HepG2 (cell line): ENCODE measurements around the gene PTPRD. TPM values are rescaled to one million over a fixed set of nuclear protein-coding genes. Genes with fewer than 3 reads are reported as not detected.

Experiments used
- ATAC-seq: fragments of 200-7000 bp; cut with Tn5 transposase; 3 replicates; pipeline ENCODE4 v1.9.1; 2020; ENCODE audit warnings: mild to moderate bottlenecking, moderate library complexity
- BruUV-seq: library from RNA; stranded (reverse); fragments of 400-500 nt; replicated peaks from 2 replicates; lab custom pipeline; 2021; lab: Mats Ljungman, UMichigan
- CTCF ChIA-PET: fragments of 300-600 bp; formaldehyde crosslinking; extraction: SDS; loops from one replicate; lab custom pipeline; 2021; ENCODE audit warnings: low total read pairs, inconsistent platforms, low intra/inter-chr PET ratio; lab: Yijun Ruan, JAX
- POLR2A ChIA-PET: fragments of 350-600 bp; sonication (Branson Sonifier 250); formaldehyde crosslinking; loops from one replicate; lab custom pipeline; 2020; ENCODE audit warnings: antibody characterized with exemption, inconsistent platforms; lab: Yijun Ruan, JAX
- DNase-seq: peaks from one replicate; pipeline ENCODE4 v3.0.0-alpha.2; 2015; ENCODE audit warnings: low spot score
- FAIRE-seq: peaks from 3 replicates; lab custom pipeline; 2011; peaks lifted over from hg19 to GRCh38; lab: Jason Lieb, UNC
- H2AFZ ChIP-seq: one replicate; pipeline ENCODE4 v1.6.1; 2011; ENCODE audit warnings: low read length, inconsistent platforms
- H3K27ac ChIP-seq: fragments of 300-600 bp; 3 replicates; pipeline ENCODE4 v1.8.0; 2011; ENCODE audit warnings: mixed run types, mild to moderate bottlenecking, mixed read lengths, low read length, inconsistent platforms; ENCODE audit not compliant: insufficient read depth; ENCODE audit errors: extremely low read length
- H3K27me3 ChIP-seq, 2 experiments: fragments of 200-600 bp in 1 of 2; 2 replicates in 1 of 2; 3 replicates in 1 of 2; pipeline versions ENCODE4 v1.6.0 to v1.8.0; 2011; ENCODE audit warnings: low read length in 2 of 2, mild to moderate bottlenecking in 2 of 2, moderate library complexity in 2 of 2, inconsistent platforms in 1 of 2; ENCODE audit not compliant: insufficient read depth in 2 of 2, control insufficient read depth in 1 of 2
- H3K36me3 ChIP-seq, 2 experiments: fragments of 200-600 bp in 1 of 2; replicated peaks in 1 of 2; 2 replicates in 1 of 2; 3 replicates in 1 of 2; pipeline versions ENCODE4 v1.5.1 to v1.8.0; 2011; ENCODE audit warnings: low read length in 2 of 2, inconsistent platforms in 1 of 2; ENCODE audit not compliant: insufficient read depth in 2 of 2, control insufficient read depth in 1 of 2
- H3K4me1 ChIP-seq: 2 replicates; pipeline ENCODE4 v1.5.1; 2012; ENCODE audit warnings: low read length, inconsistent platforms; ENCODE audit not compliant: insufficient read depth
- H3K4me2 ChIP-seq: 2 replicates; pipeline ENCODE4 v1.6.0; 2011; ENCODE audit warnings: low read depth, low read length, inconsistent platforms
- H3K4me3 ChIP-seq, 3 experiments: fragments of 200-600 bp in 1 of 3; sonication (generic), shearing (Covaris generic) in 1 of 3; replicated peaks in 1 of 3; 2 replicates each; pipeline ENCODE4 v1.5.1; 2011 to 2016; ENCODE audit warnings: low read length in 3 of 3, inconsistent platforms in 2 of 3, low read depth in 2 of 3, mild to moderate bottlenecking in 2 of 3, control low read depth in 1 of 3, mixed read lengths in 1 of 3; ENCODE audit not compliant: insufficient read depth in 1 of 3
- H3K79me2 ChIP-seq: one replicate; pipeline ENCODE4 v1.6.1; 2011; ENCODE audit warnings: low read length, inconsistent platforms; ENCODE audit not compliant: insufficient read depth
- H3K9ac ChIP-seq: 2 replicates; pipeline ENCODE4 v1.6.0; 2011; ENCODE audit warnings: mild to moderate bottlenecking, low read depth, low read length, inconsistent platforms; ENCODE audit not compliant: insufficient read depth
- H3K9me3 ChIP-seq: 2 replicates; pipeline ENCODE4 v1.5.1; 2012; ENCODE audit warnings: mild to moderate bottlenecking, low read length
- H4K20me1 ChIP-seq: 2 replicates; pipeline ENCODE4 v1.6.0; 2011; ENCODE audit warnings: inconsistent platforms, mild to moderate bottlenecking, low read length, moderate library complexity; ENCODE audit not compliant: insufficient read depth
- AGO1 ChIP-seq: fragments of 200-400 bp; formaldehyde crosslinking; IDR thresholded peaks from 2 replicates; pipeline ENCODE4 v1.6.1; 2017; ENCODE audit warnings: mild to moderate bottlenecking, low read depth, low read length, moderate library complexity; ENCODE audit not compliant: poor library complexity, severe bottlenecking
- BCL6 ChIP-seq: IDR thresholded peaks from 2 replicates; pipeline ENCODE4 v1.6.1; 2016; ENCODE audit warnings: missing genetic modification reagents, missing compliant biosample characterization
- DR1 ChIP-seq: sonication (generic); formaldehyde crosslinking; IDR thresholded peaks from 2 replicates; pipeline ENCODE4 v1.8.0; 2021; ENCODE audit warnings: mild to moderate bottlenecking, missing genetic modification reagents, inconsistent platforms
- ETV5 ChIP-seq: IDR thresholded peaks from 2 replicates; pipeline ENCODE4 v1.6.1; 2018; ENCODE audit warnings: missing biosample characterization, missing genetic modification reagents, inconsistent platforms, borderline replicate concordance
- GTF3A ChIP-seq: sonication (generic); formaldehyde crosslinking; conservative IDR thresholded peaks from 2 replicates; pipeline ENCODE4 v1.4.0; 2020; ENCODE audit warnings: mild to moderate bottlenecking, missing genetic modification reagents
- HES4 ChIP-seq: sonication (generic); formaldehyde crosslinking; IDR thresholded peaks from 2 replicates; pipeline ENCODE4 v1.9.0; 2021; ENCODE audit warnings: mild to moderate bottlenecking, missing genetic modification reagents, borderline replicate concordance
- NPAS2 ChIP-seq: sonication (generic); formaldehyde crosslinking; IDR thresholded peaks from 2 replicates; pipeline ENCODE4 v1.8.0; 2022; ENCODE audit warnings: mild to moderate bottlenecking, missing genetic modification reagents, borderline replicate concordance
- SMC3 ChIP-seq: IDR thresholded peaks from 2 replicates; pipeline ENCODE4 v1.6.1; 2011; ENCODE audit warnings: low read length, improper control_type of control experiment
- ZNF672 ChIP-seq: sonication (generic); formaldehyde crosslinking; IDR thresholded peaks from 2 replicates; pipeline ENCODE4 v1.8.1; 2022; ENCODE audit warnings: missing genetic modification reagents
- ZNF737 ChIP-seq: sonication (generic); formaldehyde crosslinking; IDR thresholded peaks from 2 replicates; pipeline ENCODE4 v1.5.0; 2020; ENCODE audit warnings: missing genetic modification reagents, mild to moderate bottlenecking, borderline replicate concordance
- WGBS: methylation state at CpG from one replicate; pipeline ENCODE4 v1.1.6; 2017; ENCODE audit warnings: low lambda C conversion rate; 5-methylcytosine and 5-hydroxymethylcytosine counted together
- in situ Hi-C: cut with HindIII; loops from 2 replicates; pipeline ENCODE4 v1.10.0; 2017; ENCODE audit warnings: low pct_unique_long_range_greater_than_20kb; ENCODE audit not compliant: extremely low pct_ligation_motif_present
- intact Hi-C: fragments of 100-400 bp; cut with micrococcal nuclease; formaldehyde crosslinking; loops from one replicate; pipeline ENCODE4 v1.10.0; 2022; ENCODE audit not compliant: unreplicated experiment
- polyA plus RNA-seq, 8 experiments: library from polyadenylated mRNA; depleted of rRNA in 3 of 8; stranded (reverse) in 7 of 8; unstranded in 1 of 8; fragments of >200 nt; fragmentation: Illumina TruSeq in 4 of 8; extraction: Trizol in 4 of 8; gene quantifications; 2 replicates each; pipeline versions ENCODE4 v1.2.1 to v1.2.3, GENCODE V29; 2011 to 2016; ENCODE audit warnings: low read depth in 4 of 8, missing spikeins in 1 of 8, mixed read lengths in 1 of 8; ENCODE audit not compliant: insufficient read depth in 1 of 8
- total RNA-seq, 5 experiments: library from RNA; depleted of rRNA; stranded (reverse); fragments of >200 nt; fragmentation: Illumina TruSeq; extraction: Trizol; gene quantifications; 2 replicates each; pipeline ENCODE4 v1.2.3, GENCODE V29; 2016; ENCODE audit warnings: low read depth in 1 of 5
- TF ChIP-seq, protein P1 (sequence below): sonication (generic); formaldehyde crosslinking; IDR thresholded peaks from 2 replicates; pipeline ENCODE4 v1.4.0; 2020; ENCODE audit warnings: missing genetic modification reagents

The PTPRD gene
- total and polyA plus RNA-seq, 2 of the 13 experiments (the other 11 are each of a cell fraction or from before 2014, with no cell fraction given), result 0.05 TPM; not detected in 1

- Histone ChIP-seq H3K9me3 (no peaks in the 10 kb centered on the region), H3K27ac (no peak overlapping the region), H3K9ac (no peak overlapping the region), H2AFZ (no peak overlapping the region), H3K36me3 (no peaks in the 10 kb centered on the region), H4K20me1 (no peaks in the 10 kb centered on the region), H3K79me2 (no peaks in the 10 kb centered on the region), H3K4me3 (no peak overlapping the region), H3K4me2 (no peak overlapping the region), H3K27me3 (no peaks in the 10 kb centered on the region), H3K4me1 (no peaks in the 10 kb centered on the region)
- 0% methylated on average over 1 of the region's 1 CpG for WGBS
- no TSS peak for BruUV-seq
- ATAC-seq (no peak), FAIRE-seq (no peak), DNase-seq (no peak)
- in situ Hi-C loops, result no loop called here
- CTCF ChIA-PET, result no interaction called here
- TF ChIP-seq NPAS2 (CRISPR knock-in tag) (no peak), BCL6 (CRISPR knock-in tag) (no peak), DR1 (CRISPR knock-in tag) (no peak)
- intact Hi-C loops, result no loop called here
- POLR2A ChIA-PET, result no interaction called here
These were observed 384.7 kb downstream of the PTPRD start for GRCh38 chr9:10228082-10228481.

DNA sequence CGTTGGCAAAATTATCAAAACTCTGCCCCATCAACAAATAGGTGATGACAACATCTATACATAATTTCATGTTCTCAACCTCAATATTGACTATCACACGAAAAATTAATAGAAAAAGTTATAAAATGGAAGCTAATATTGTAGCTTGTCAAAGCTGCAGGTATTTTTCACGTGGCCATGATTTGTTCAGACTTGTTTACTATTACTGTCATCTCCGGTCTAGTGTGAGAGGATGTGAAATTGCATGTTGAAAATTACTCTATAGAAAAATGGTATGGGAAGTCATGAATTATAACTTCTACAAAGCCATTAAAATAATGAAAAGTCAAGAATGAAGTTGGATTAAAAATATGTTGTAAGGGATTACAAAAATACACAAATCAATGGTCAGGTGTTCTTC lies 385.8 kb downstream of the PTPRD start:
- Histone ChIP-seq H3K27me3 (no peaks in the 10 kb centered on the region), H3K9ac (no peak overlapping the region), H3K4me3 (no peak overlapping the region), H4K20me1 (no peaks in the 10 kb centered on the region), H3K79me2 (no peaks in the 10 kb centered on the region), H3K4me2 (no peak overlapping the region), H3K27ac (no peak overlapping the region), H3K36me3 (no peaks in the 10 kb centered on the region), H3K9me3 (no peaks in the 10 kb centered on the region), H3K4me1 (no peaks in the 10 kb centered on the region), H2AFZ (no peak overlapping the region)
- in situ Hi-C loops, result no loop called here
- TF ChIP-seq ZNF737 (CRISPR knock-in tag) (no peak), HES4 (CRISPR knock-in tag) (no peak), AGO1 (no peak), SMC3 (no peak), GTF3A (no peak), ZNF672 (CRISPR knock-in tag) (no peak), ETV5 (no peak)
- TF ChIP-seq, protein P1, sequence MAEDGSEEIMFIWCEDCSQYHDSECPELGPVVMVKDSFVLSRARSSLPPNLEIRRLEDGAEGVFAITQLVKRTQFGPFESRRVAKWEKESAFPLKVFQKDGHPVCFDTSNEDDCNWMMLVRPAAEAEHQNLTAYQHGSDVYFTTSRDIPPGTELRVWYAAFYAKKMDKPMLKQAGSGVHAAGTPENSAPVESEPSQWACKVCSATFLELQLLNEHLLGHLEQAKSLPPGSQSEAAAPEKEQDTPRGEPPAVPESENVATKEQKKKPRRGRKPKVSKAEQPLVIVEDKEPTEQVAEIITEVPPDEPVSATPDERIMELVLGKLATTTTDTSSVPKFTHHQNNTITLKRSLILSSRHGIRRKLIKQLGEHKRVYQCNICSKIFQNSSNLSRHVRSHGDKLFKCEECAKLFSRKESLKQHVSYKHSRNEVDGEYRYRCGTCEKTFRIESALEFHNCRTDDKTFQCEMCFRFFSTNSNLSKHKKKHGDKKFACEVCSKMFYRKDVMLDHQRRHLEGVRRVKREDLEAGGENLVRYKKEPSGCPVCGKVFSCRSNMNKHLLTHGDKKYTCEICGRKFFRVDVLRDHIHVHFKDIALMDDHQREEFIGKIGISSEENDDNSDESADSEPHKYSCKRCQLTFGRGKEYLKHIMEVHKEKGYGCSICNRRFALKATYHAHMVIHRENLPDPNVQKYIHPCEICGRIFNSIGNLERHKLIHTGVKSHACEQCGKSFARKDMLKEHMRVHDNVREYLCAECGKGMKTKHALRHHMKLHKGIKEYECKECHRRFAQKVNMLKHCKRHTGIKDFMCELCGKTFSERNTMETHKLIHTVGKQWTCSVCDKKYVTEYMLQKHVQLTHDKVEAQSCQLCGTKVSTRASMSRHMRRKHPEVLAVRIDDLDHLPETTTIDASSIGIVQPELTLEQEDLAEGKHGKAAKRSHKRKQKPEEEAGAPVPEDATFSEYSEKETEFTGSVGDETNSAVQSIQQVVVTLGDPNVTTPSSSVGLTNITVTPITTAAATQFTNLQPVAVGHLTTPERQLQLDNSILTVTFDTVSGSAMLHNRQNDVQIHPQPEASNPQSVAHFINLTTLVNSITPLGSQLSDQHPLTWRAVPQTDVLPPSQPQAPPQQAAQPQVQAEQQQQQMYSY (CRISPR knock-in tag), result no peak
- WGBS, result 11% methylated on average over 4 of the region's 4 CpGs
- BruUV-seq, result no TSS peak
- CTCF ChIA-PET, result no interaction called here
- POLR2A ChIA-PET, result no interaction called here
- ATAC-seq (no peak), DNase-seq (no peak), FAIRE-seq (no peak)
- intact Hi-C loops, result no loop called here
